Endothelial cell (in vitro differentiated cells): ENCODE results near the gene THSD4. TPM values are rescaled to one million over a fixed set of nuclear protein-coding genes. Genes with fewer than 3 reads are reported as not detected.

Experiments used
- DNase-seq: peaks from one replicate; pipeline ENCODE4 v3.0.0; 2021; ENCODE audit warnings: low spot score
- H3K27ac Mint-ChIP-seq: one replicate; pipeline ENCODE4 v1.8.0; 2021; ENCODE audit warnings: mixed read lengths, inconsistent platforms; ENCODE audit not compliant: unreplicated experiment
- H3K27me3 Mint-ChIP-seq: one replicate; pipeline ENCODE4 v1.8.0; 2021; ENCODE audit warnings: mild to moderate bottlenecking, moderate library complexity, mixed read lengths, inconsistent platforms; ENCODE audit not compliant: unreplicated experiment
- H3K36me3 Mint-ChIP-seq: one replicate; pipeline ENCODE4 v1.8.0; 2021; ENCODE audit warnings: mild to moderate bottlenecking, low read depth, mixed read lengths, inconsistent platforms; ENCODE audit not compliant: unreplicated experiment
- H3K4me1 Mint-ChIP-seq: one replicate; pipeline ENCODE4 v1.8.0; 2021; ENCODE audit warnings: mild to moderate bottlenecking, mixed read lengths, inconsistent platforms; ENCODE audit not compliant: unreplicated experiment
- H3K4me3 Mint-ChIP-seq: one replicate; pipeline ENCODE4 v1.8.0; 2021; ENCODE audit warnings: mild to moderate bottlenecking, mixed read lengths, inconsistent platforms; ENCODE audit not compliant: unreplicated experiment
- H3K9me3 Mint-ChIP-seq: one replicate; pipeline ENCODE4 v1.8.0; 2021; ENCODE audit warnings: mixed read lengths, inconsistent platforms; ENCODE audit not compliant: unreplicated experiment
- total RNA-seq: library from RNA; stranded (reverse); fragmentation: NEBNext Ultra II Directional; extraction: Animal tissue kit (Norgen Biotek cat#: 25700); gene quantifications from one replicate; pipeline ENCODE4 v1.2.1, GENCODE V29; 2021; ENCODE audit not compliant: unreplicated experiment
- TF ChIP-seq, protein P1 (sequence below): fragments of 200-600 bp; sonication (generic); IDR thresholded peaks from one replicate; pipeline ENCODE4 v1.5.0; 2021; ENCODE audit warnings: antibody characterized with exemption; ENCODE audit not compliant: unreplicated experiment

Gene THSD4
- total RNA-seq, 1 donor from 2014 or later: 0.92 TPM

GRCh38 chr15:71145648-71146047 is 30.4 kb downstream of the THSD4 start:
- Mint-ChIP-seq H3K4me1 (no peaks in the 10 kb centered on the region), H3K27ac (no peak overlapping the region), H3K9me3 (no peaks in the 10 kb centered on the region), H3K27me3 (peaks cover 2% of the 10 kb centered on the region), H3K36me3 (no peaks in the 10 kb centered on the region), H3K4me3 (no peak overlapping the region)
- DNase-seq: no peak
- TF ChIP-seq, protein P1, sequence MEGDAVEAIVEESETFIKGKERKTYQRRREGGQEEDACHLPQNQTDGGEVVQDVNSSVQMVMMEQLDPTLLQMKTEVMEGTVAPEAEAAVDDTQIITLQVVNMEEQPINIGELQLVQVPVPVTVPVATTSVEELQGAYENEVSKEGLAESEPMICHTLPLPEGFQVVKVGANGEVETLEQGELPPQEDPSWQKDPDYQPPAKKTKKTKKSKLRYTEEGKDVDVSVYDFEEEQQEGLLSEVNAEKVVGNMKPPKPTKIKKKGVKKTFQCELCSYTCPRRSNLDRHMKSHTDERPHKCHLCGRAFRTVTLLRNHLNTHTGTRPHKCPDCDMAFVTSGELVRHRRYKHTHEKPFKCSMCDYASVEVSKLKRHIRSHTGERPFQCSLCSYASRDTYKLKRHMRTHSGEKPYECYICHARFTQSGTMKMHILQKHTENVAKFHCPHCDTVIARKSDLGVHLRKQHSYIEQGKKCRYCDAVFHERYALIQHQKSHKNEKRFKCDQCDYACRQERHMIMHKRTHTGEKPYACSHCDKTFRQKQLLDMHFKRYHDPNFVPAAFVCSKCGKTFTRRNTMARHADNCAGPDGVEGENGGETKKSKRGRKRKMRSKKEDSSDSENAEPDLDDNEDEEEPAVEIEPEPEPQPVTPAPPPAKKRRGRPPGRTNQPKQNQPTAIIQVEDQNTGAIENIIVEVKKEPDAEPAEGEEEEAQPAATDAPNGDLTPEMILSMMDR: no peak

GRCh38 chr15:71146580-71146982 is 31.3 kb downstream of the THSD4 start:
- no peaks in the 10 kb centered on the region for H3K4me1 Mint-ChIP-seq
- no peaks in the 10 kb centered on the region for H3K9me3 Mint-ChIP-seq
- TF ChIP-seq, protein P1: no peak
- no peaks in the 10 kb centered on the region for H3K36me3 Mint-ChIP-seq
- H3K4me3 Mint-ChIP-seq: no peak overlapping the region
- DNase-seq: no peak
- H3K27me3 Mint-ChIP-seq: peaks cover 2% of the 10 kb centered on the region
- H3K27ac Mint-ChIP-seq: no peak overlapping the region

GRCh38 chr15:71148048-71148447 is 32.8 kb downstream of the THSD4 start:
- Mint-ChIP-seq H3K4me3 (no peak overlapping the region), H3K9me3 (no peaks in the 10 kb centered on the region), H3K36me3 (no peaks in the 10 kb centered on the region), H3K27me3 (no peaks in the 10 kb centered on the region), H3K27ac (no peak overlapping the region), H3K4me1 (no peaks in the 10 kb centered on the region)
- no peak for DNase-seq
- TF ChIP-seq, protein P1: no peak

GRCh38 chr15:71149646-71150557 is 34.6 kb downstream of the THSD4 start:
- no peaks in the 10 kb centered on the region for H3K36me3 Mint-ChIP-seq
- H3K4me1 Mint-ChIP-seq: no peaks in the 10 kb centered on the region
- H3K27me3 Mint-ChIP-seq: no peaks in the 10 kb centered on the region
- H3K27ac Mint-ChIP-seq: no peak overlapping the region
- DNase-seq: no peak
- H3K9me3 Mint-ChIP-seq: no peaks in the 10 kb centered on the region
- H3K4me3 Mint-ChIP-seq: no peak overlapping the region
- TF ChIP-seq, protein P1: no peak

- TF ChIP-seq, protein P1: no peak
- H3K27me3 Mint-ChIP-seq: peaks cover 2% of the 10 kb centered on the region
- DNase-seq: no peak
- H3K4me1 Mint-ChIP-seq: no peaks in the 10 kb centered on the region
- no peak overlapping the region for H3K27ac Mint-ChIP-seq
- H3K4me3 Mint-ChIP-seq: no peak overlapping the region
- no peaks in the 10 kb centered on the region for H3K9me3 Mint-ChIP-seq
- no peaks in the 10 kb centered on the region for H3K36me3 Mint-ChIP-seq
Observed at GRCh38 chr15:71151081-71151480, 35.8 kb downstream of the THSD4 start.
